Gastrocnemius medialis (tissue), 4 donors: Measurements from ENCODE around the gene MOCS3.

Experiments
- POLR2A ChIP-seq, 2 donors: fragments of 450-650 bp; IDR thresholded peaks; one replicate each; pipeline ENCODE4 v1.6.1; 2017; ENCODE audit warnings: antibody characterized with exemption in 2 of 2, mild to moderate bottlenecking in 2 of 2, moderate library complexity in 2 of 2
- TF ChIP-seq, protein P1 (sequence below), 5 experiments: fragments of 450-650 bp in 3 of 5; fragments of 200-600 bp in 2 of 5; sonication (generic) in 2 of 5; IDR thresholded peaks in 4 of 5; conservative IDR thresholded peaks in 1 of 5; 1 replicate in 4 of 5; 2 replicates in 1 of 5; pipeline ENCODE4 v1.5.1; 2016 to 2019; ENCODE audit warnings: antibody characterized with exemption in 5 of 5, mild to moderate bottlenecking in 3 of 5, moderate library complexity in 3 of 5

DNA sequence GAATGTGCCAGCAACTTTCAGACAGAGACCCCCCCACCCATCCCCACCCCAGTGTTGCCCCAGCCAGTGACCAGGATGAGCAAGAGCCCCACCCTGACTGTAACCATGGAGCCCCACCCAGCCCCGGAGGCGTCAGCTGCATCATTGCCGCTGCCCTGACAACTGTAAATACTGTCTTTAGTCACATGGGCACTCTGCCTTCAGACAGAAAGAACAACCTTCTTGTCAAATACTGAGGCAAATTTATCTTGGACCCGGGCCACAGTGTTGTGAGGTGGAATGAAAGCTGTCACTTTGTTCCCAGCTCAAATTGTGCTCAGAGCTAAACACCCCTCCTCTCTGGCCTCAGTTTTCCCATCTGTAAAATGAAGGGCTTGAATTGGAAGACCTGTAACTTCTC is 23.7 kb downstream of the MOCS3 start:
- TF ChIP-seq, protein P1, sequence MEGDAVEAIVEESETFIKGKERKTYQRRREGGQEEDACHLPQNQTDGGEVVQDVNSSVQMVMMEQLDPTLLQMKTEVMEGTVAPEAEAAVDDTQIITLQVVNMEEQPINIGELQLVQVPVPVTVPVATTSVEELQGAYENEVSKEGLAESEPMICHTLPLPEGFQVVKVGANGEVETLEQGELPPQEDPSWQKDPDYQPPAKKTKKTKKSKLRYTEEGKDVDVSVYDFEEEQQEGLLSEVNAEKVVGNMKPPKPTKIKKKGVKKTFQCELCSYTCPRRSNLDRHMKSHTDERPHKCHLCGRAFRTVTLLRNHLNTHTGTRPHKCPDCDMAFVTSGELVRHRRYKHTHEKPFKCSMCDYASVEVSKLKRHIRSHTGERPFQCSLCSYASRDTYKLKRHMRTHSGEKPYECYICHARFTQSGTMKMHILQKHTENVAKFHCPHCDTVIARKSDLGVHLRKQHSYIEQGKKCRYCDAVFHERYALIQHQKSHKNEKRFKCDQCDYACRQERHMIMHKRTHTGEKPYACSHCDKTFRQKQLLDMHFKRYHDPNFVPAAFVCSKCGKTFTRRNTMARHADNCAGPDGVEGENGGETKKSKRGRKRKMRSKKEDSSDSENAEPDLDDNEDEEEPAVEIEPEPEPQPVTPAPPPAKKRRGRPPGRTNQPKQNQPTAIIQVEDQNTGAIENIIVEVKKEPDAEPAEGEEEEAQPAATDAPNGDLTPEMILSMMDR (IDR thresholded peaks at IDR 0.05 in 4 of 5, conservative IDR thresholded peaks at IDR 0.05 in 1 of 5): no peak
- TF ChIP-seq POLR2A (IDR thresholded peaks at IDR 0.05): no peak
